ENCODE data around the gene PREP.

The PREP gene

DNA sequence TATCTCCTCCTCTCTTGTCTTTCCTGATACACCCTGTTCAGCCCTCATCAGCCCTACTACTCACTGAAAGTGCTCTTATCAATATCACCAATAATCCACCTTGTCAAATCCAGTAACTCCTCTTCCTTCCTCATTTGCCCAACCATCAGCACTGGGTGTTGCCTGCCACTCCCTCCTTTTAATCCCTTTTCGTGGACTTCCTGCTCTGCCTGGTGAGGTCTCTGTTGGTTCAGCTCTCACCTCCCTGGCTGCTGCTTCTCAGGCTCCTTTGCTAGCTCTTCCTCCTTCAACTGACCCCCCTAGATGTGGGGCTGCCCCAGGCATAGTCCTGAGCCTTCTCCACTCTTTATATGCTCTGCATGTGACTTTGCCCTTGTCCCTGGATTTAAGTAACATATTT lies 92.5 kb downstream of the PREP start:
- no peak for DNase-seq (ENCODE audit: low read depth in 2 of 2)

DNA sequence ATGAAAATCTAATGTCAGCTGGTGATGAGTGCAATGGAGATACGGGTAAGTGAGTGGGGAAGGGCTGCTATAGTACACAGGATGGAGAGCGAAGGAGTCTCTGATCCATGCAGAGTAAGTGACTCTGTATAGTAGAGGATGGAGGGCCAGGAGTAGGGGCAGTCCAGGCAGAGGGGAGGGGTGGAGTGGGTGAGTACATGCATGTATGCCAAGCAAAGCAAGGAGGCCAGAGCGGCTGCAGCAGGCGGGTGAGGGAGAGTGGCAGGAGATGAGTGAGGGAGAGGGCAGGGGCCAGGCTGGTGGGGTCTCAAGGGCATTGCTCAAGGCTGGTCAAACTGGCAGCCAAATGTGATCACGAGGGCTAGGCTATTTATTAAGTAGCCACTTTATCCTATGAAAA lies 94.0 kb downstream of the PREP start:
- DNase-seq (ENCODE audit: low read depth in 2 of 2): no peak

- DNase-seq (ENCODE audit: low read depth in 2 of 2): no peak
These were observed 97.4 kb downstream of the PREP start for GRCh38 chr6:105305521-105305920.

DNA sequence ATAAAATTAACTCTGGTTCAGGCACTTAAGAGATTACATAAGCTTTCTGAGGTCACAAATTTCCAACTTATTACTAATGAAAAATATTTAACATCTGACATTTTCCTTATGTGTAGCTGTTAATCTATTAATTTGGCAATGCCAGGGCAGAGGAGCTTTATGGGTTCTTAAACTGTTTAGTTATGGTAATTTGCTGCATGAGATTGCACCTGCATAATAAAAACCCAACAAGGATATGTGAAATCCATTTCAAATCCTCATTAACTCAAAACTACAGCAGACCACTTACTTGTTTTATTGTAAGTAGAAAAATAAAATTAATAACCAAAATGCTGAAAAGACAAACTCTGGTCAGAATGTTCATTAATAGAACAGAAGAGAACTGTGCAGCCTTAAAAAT lies 98.1 kb downstream of the PREP start:
- no peak for DNase-seq (ENCODE audit: low read depth in 2 of 2)

GRCh38 chr6:105304366-105304765 lies 98.5 kb downstream of the PREP start:
- DNase-seq (ENCODE audit: low read depth in 2 of 2): no peak

DNA sequence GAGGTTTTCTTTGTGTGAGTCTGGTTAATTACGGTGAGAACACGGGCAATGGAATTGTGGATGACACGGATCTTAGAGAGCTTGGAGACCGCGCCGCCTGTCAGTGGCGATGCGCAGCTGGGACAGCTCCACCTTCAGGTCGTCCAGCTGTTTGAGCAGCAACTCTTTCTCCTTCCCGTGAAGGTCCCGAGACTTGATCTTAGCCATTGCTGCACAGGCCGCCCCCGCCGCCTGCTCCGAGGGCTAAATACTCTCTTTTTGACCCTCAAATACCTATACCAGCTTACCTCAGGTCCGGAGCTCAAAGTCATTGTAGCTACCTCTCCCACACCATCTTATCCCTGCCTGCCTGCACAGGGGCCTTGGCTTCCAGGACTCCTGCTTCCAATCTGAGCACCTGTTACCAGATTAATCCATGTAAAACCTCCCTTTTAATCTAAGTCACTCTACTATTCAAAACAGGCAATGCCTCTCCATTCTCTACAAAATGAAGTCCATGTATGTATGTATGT lies 100.2 kb downstream of the PREP start:
- no peak for DNase-seq (ENCODE audit: low read depth in 2 of 2)

DNA sequence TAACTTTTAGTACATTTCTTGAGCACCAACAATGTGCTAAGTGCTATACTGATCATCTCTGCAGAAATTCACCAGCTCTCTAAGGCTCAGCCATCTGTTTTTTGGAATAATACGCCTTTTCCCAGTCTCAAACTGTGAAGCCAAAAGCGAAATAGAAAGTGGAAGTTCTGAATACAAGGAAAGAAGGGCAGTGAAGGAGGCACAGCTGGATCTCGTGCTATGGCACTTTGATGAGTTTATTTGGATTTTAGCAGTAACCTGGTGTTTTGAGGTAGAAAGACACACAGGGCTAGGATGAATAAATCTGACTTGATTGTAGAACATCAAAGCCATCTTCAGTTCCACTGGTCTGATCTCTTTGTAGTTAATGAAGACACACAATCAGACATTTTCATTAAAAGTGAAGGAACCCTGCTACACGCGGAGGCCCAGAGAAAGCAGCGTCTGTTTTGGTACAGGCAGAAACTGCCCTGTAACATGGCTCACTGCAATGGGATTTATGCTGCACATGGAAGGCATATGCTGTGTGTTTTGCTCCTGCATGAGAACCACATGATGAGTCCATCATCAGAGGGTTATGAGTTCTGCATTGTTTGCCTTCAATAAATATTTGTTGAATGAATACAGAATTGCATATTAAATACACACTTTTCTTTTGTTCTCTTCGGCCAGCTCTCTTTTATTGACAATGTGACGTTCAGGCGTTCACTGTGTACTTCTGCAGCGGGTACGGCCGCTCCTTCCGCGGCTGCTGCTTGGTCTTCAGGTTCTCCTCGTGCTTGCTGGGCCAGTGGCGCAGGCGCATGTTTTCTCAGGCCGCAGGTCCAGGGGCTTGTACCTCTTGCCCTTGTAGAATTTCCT lies 100.9 kb downstream of the PREP start:
- DNase-seq (ENCODE audit: low read depth in 2 of 2): no peak

DNA sequence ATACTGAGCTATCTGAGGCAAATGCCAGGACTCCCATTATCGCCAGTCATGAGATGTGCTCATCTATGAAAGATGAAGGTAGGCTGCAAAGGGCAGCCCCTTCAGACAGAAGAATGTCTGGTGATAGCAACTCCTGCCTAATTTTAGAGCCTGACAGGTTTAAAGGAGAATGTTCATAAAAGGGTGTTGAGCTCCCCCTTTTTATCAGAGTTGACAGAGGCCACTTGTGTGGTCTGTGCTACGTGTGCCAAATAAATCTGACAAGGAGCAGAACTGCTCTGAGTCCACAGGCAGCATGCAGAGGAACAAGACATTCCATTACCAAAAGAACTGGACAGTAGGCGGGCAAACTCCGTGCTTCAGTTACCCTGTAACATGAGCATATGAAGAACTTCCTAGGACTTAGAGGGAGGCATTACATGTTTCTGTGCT lies 101.8 kb downstream of the PREP start:
- no peak for DNase-seq (ENCODE audit: low read depth in 2 of 2)

DNA sequence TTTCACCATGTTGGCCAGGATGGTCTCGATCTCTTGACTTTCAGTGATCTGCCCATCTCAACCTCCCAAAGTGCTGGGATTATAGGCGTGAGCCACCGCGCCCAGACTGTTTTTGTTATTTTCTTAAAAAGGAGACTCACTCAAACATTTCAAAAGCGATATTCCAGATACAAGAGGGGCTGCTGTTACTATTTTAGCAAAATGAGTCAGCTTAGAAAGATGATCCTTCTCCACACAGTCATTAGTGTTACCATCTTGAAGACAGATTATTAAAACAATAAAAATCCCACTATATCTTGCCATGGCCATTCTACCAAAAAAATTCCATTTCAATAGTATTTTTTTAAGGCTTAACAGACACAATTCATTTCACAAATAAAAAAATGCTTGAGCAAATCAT lies 102.8 kb downstream of the PREP start:
- DNase-seq (ENCODE audit: low read depth in 2 of 2): no peak

DNA sequence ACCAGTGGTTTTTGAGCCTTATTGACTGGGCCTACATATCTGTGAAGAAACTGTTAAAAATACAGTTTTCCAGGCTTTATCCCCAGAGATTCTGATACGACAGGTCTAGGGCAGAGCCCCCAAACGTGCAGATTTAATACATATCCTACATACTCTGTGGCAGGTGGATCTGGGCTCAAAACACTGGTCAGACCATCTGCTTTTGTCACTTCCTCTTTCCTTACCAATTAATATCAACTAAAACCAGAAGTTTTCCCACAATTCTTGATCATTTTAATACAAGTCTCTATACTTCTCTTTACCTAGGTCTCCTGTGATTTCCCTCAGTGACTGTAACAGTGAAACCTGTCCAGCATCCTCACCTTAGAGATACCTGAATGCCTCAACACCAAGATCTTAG lies 108.8 kb downstream of the PREP start:
- no peak for DNase-seq (ENCODE audit: low read depth in 2 of 2)

- DNase-seq (ENCODE audit: low read depth in 2 of 2): no peak
These were observed 110.1 kb downstream of the PREP start for GRCh38 chr6:105292689-105293339.

GRCh38 chr6:105291525-105291924 lies 111.4 kb downstream of the PREP start:
- DNase-seq (ENCODE audit: low read depth in 2 of 2): no peak

DNA sequence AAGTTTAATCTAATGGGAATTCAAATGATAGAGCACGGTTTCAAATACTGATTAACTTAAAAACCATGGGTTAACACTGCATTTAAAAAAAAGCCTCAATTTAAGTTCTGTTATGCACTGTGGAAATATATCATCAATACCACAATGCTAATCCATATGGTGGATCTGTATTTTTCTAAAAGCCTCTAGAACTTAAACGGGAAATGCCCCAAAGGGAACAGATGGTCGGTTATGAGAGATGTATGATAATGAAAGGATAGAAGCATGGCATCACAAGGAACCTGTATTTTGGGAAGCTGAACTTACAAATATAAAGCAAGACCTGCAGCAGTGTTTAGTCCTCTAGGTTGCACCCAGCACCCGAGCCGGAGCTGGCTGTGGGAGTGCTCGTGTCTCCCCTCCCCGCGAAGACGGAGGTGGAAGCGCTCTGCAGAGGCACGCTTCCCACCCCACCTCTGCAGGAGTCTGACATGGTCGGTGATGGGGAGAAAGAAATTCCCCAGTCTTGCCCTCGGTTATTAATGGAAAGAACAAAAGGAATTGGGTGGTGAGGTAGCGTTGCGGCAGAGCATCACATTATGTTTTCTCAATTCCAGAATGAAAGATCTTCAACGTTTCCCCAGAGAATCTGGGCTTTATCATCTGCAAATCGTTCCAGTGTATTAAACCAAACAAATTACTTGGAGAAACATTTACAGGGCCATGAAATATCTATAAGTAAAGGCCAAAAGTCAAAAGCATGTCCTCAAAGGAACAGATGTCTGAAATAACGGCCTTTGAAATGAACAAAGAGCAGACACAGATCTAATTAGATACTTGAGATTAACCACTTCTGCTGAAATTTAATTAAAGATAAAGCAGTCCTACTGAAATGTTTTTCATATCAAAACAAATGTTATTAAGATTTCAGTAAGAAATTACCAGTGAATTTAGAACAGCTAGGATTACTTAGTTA lies 120.0 kb downstream of the PREP start:
- DNase-seq (ENCODE audit: low read depth in 2 of 2): no peak

- DNase-seq (ENCODE audit: low read depth in 2 of 2): no peak
These were observed 122.8 kb downstream of the PREP start for GRCh38 chr6:105280033-105280432.

DNA sequence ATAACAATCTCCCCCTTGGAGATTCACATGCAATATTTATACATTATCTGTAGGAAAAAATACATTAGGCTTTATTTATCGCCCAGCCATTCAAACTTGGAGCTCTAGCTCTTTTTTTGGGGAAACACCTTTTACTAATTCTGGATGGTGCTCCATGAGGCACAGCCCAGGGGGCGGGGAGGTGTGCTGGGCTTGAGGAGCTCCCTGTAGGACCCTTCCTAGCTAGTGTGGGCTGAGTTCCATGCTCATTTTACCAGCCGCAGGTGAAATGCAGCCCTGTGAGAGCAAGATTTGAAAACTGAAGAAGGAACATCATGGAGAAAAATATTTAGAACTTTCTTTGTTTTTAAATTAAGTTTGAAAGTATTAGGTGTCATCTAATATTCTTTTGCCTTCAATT lies 123.4 kb downstream of the PREP start:
- DNase-seq (ENCODE audit: low read depth in 2 of 2): no peak

DNA sequence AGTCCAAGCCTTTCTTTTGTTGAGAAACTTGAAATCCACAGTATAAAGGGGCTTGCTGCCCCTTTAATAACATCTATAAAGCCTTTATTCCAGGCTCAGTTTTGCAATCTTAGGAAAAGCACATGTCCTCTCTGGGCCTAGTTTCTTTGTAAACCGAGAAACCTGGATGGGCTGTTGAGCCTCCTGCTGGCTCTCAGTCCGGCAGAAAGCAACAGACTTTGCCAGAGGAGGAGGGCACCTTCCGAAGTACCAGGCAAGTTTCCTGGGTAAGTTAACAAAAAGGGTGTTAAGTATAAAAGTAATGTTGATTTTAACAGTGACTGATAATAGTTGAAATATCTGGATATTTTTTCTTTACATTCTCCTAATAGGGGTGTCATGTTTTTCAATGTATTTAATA lies 124.1 kb downstream of the PREP start:
- no peak for DNase-seq (ENCODE audit: low read depth in 2 of 2)

DNA sequence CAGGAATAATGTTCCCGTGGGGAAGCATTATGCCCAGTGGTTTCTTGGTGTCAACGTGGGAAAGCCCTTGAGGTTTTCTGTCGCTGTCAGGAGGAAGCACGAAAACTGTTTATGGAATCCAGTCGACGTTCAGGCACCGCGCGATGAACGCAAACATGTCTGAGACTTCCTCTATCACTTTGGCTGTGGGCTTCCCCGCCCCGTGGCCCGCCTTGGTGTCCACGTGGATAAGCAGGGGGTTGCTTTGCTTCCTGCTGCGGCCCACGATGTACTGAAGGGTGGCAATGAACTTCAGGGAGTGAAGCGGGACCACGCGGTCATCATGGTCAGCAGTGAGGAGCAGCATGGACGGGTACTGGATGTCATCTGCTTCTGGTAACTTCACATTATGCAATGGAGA lies 124.8 kb downstream of the PREP start:
- no peak for DNase-seq (ENCODE audit: low read depth in 2 of 2)

DNA sequence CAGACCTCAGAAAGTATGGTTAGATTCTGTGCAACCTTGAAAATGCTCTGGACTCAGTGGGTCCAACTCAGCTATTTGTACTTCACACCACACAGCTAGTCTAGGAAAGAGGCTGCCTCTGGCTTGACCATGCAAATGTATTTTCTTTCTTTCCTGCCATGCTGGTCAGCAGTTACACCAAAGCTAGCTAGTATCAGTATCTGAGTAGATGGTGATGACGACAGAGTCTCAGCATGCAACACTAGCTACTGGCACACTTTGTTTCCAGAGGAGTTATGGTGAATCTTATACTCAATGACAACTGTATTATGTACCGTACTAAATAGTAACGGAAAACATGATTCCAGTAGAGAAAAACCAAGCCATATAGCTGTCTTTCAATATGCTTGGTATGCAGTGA lies 126.5 kb downstream of the PREP start:
- no peak for DNase-seq (ENCODE audit: low read depth in 2 of 2)

DNA sequence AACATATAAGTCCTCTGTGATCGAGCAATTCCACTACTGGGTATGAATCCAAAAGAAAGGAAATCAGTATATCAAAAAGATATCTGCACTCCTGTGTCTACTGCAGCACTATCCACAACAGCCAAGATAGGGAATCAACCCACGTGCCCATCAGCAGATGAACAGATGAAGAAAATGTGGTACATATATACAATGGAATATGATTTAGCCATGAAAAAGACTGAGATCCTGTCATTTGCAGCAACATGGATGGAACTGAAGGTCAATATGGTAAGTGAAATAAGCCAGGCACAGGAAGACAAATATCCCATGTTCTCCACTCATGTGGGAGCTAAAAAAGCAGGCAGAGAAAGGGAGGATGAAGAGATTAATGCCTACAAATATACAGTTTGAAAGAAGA lies 127.3 kb downstream of the PREP start:
- no peak for DNase-seq (ENCODE audit: low read depth in 2 of 2)

DNA sequence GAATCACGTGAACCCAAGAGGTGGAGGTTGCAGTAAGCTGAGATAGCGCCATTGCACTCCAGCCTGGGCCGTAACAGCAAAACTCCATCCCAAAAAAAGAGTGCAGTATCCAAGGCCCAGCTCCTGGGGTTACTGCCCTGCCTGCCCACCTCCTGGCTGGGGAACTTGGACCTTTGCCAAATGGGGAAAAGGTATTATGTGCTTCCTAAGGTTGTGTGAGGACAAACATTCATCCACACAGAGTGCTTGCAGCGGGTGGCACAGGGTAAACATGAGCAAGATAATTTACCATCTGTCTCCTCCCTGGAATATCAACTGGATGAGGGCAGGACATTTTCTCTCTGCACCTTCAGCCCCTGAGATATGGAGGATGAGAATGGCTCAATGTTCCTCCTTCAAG lies 128.2 kb downstream of the PREP start:
- no peak for DNase-seq (ENCODE audit: low read depth in 2 of 2)

DNA sequence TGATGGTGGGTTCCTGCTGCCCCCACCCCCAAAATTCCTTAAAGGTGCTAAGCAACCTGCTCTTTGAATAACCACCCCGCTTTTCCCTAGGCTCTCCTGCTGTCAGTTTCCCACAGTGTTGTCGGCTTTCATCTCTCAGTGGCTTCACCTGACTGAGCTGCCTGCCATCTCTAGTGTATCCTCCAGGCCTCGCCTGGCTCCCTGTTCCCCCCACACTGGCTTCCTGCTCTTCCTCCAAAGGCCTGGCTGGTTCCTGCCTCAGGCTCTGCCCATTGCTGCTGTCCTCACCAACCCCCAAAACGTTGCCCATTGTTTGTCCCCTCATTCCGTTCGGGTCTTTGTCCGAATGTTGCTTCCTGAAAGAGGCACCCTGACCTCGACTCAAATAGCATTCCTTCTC lies 129.3 kb downstream of the PREP start:
- no peak for DNase-seq (ENCODE audit: low read depth in 2 of 2)

GRCh38 chr6:105272786-105273185 lies 130.1 kb downstream of the PREP start:
- no peak for DNase-seq (ENCODE audit: low read depth in 2 of 2)

All from stimulated activated CD8-positive, alpha-beta memory T cell treated with anti-CD3 and anti-CD28 coated beads, Interleukin-15, amount 100 ng/mL, for 4 hours (primary cell).